Neutrophil (primary cell): ENCODE data around the gene SH3D21.

ENCODE experiments used
- H3K27ac ChIP-seq: fragments of 200-600 bp; sonication (generic); 2 replicates; pipeline ENCODE4 v1.5.1; 2016; ENCODE audit warnings: mild to moderate bottlenecking, moderate library complexity
- H3K27me3 ChIP-seq: fragments of 200-600 bp; sonication (generic); 2 replicates; pipeline ENCODE4 v1.6.0; 2016; ENCODE audit warnings: mild to moderate bottlenecking
- H3K36me3 ChIP-seq: fragments of 200-600 bp; sonication (generic); 2 replicates; pipeline ENCODE4 v1.5.1; 2017
- H3K4me1 ChIP-seq, 2 experiments: fragments of 200-600 bp in 1 of 2; sonication (generic) in 1 of 2; 1 replicate in 1 of 2; 2 replicates in 1 of 2; pipeline versions ENCODE4 v1.5.1 to v1.6.1; 2013 to 2016; ENCODE audit warnings: low read depth in 1 of 2, low read length in 1 of 2, mild to moderate bottlenecking in 1 of 2, moderate library complexity in 1 of 2; ENCODE audit not compliant: control insufficient read depth in 1 of 2, insufficient read depth in 1 of 2
- H3K4me3 ChIP-seq, 2 experiments: fragments of 200-600 bp in 1 of 2; sonication (generic) in 1 of 2; 1 replicate in 1 of 2; 2 replicates in 1 of 2; pipeline ENCODE4 v1.5.1; 2013 to 2016; ENCODE audit warnings: low read depth in 1 of 2, low read length in 1 of 2, mild to moderate bottlenecking in 1 of 2, moderate library complexity in 1 of 2
- H3K9me3 ChIP-seq: fragments of 200-600 bp; sonication (generic); 2 replicates; pipeline ENCODE4 v1.5.1; 2016
- TF ChIP-seq, protein P1 (sequence below): fragments of 200-600 bp; sonication (generic); IDR thresholded peaks from 2 replicates; pipeline ENCODE4 v1.5.1; 2016; ENCODE audit warnings: antibody characterized with exemption

Gene SH3D21

DNA sequence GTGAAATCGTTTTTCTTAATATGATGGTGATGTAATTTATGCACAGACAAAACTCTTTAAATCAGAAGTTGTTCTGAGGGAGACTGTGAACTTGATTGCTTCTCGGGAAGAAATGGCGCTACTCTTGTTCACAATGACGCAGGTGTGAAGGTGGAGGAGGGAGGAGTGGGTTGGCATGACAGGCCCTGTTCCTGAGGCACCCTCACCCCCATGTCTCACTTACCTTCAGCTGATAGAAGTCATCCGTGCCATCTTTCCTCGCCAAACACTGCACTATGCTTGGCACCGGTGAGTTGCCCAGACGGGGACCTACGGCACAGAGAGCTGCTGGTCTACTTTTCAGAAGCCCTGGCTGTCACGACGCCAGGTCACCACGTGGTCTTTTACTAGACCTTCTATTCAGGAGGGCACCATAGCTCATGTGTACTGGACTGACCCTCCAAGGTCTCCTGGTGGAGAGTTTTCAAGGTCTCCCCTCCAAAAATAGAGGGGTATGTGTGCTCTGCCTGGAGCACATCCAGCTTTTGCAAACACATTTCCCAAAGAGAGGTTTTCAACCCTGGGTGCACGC lies 52.4 kb downstream of the SH3D21 start:
- Histone ChIP-seq H3K27me3 (no peaks in the 10 kb centered on the region), H3K27ac (peak overlapping the region; percentile 97), H3K4me1 (peaks cover 42% of the 10 kb centered on the region in 2 experiments), H3K4me3 (peak overlapping the region in 1 of 2 experiments; percentile 40), H3K9me3 (no peaks in the 10 kb centered on the region), H3K36me3 (peaks cover 84% of the 10 kb centered on the region)
- TF ChIP-seq, protein P1, sequence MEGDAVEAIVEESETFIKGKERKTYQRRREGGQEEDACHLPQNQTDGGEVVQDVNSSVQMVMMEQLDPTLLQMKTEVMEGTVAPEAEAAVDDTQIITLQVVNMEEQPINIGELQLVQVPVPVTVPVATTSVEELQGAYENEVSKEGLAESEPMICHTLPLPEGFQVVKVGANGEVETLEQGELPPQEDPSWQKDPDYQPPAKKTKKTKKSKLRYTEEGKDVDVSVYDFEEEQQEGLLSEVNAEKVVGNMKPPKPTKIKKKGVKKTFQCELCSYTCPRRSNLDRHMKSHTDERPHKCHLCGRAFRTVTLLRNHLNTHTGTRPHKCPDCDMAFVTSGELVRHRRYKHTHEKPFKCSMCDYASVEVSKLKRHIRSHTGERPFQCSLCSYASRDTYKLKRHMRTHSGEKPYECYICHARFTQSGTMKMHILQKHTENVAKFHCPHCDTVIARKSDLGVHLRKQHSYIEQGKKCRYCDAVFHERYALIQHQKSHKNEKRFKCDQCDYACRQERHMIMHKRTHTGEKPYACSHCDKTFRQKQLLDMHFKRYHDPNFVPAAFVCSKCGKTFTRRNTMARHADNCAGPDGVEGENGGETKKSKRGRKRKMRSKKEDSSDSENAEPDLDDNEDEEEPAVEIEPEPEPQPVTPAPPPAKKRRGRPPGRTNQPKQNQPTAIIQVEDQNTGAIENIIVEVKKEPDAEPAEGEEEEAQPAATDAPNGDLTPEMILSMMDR, result no peak

DNA sequence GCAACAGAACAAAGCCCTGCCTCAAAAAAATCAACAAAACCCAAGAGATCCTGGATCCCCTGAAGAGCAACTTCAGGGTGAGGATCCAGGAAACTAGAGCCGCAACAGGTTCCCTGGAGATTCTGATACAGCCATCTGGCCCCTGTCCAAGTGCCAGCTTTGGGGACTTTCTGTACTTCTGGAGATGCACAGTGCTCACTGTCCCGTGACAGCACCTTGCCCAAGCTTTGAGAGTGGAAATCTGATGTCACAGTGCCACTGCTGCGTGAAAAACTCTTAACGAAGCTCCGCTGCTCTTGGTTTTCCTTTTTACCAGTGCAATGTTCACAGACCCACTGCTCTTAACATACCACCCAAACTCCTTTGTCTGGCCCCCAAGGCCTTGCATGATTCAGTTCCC lies 53.2 kb downstream of the SH3D21 start:
- Histone ChIP-seq H3K4me3 (peak overlapping the region; percentile 19 to 40), H3K27ac (peak overlapping the region; percentile 97), H3K27me3 (no peaks in the 10 kb centered on the region), H3K9me3 (no peaks in the 10 kb centered on the region), H3K36me3 (peaks cover 77% of the 10 kb centered on the region), H3K4me1 (peaks cover 42 to 43% of the 10 kb centered on the region in 2 experiments)
- TF ChIP-seq, protein P1, result no peak

DNA sequence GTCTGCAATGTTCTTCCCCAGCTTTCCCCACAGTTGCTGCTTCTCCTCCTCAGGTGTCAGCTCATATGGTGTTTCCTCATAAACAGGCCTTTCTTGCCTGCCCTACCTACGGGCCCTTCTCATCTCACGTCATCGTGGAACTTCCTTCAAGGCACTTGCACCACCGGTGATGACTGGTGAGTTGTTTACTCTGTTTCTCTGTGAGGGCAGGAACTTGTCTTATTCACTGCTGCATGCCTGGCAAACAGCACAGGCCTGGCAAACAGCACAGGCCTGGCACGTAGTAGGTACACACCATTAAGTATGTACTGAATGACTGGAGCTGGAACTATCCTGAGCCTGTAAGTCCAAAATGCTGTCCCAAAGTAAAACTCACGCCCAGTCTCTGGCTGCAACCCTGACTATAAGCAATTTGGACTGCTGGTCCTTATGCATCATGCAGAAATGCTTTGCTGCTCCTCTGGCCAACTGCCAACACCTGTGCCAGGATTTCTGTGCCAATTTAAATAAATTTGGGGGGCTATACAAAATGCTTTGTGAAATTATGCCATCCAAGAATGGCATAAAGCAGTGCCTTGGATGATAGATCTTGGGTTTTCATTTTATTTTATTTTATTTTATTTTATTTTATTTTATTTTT lies 53.9 kb downstream of the SH3D21 start:
- H3K4me1 ChIP-seq, result peaks cover 48 to 50% of the 10 kb centered on the region in 2 experiments
- H3K4me3 ChIP-seq, result peak overlapping the region; percentile 19 to 40
- TF ChIP-seq, protein P1, result peak; percentile 30
- no peaks in the 10 kb centered on the region for H3K27me3 ChIP-seq
- H3K27ac ChIP-seq, result peak overlapping the region; percentile 97
- no peaks in the 10 kb centered on the region for H3K9me3 ChIP-seq
- H3K36me3 ChIP-seq, result peaks cover 72% of the 10 kb centered on the region

DNA sequence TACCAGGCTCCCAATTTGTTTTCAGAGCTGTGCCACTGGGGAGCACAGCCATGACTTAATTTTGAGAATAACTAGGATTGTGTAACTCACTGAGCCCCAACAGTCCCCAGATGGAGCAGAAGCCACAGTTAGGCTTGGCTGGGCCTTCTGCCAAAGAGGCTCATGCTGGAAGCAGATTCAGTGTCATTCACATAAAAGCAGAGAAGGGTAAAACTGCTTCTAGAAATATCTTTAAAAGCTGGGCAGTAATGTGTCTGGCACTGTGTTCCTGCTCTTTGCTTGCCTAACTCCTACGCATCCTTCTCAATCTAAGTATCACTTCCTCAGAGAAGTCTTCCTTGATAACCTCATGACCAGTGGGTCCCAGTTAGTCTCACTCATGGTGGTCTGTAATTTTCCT lies 59.2 kb downstream of the SH3D21 start:
- Histone ChIP-seq H3K4me1 (peaks cover 75 to 77% of the 10 kb centered on the region in 2 experiments), H3K27ac (peak overlapping the region; percentile 97)

DNA sequence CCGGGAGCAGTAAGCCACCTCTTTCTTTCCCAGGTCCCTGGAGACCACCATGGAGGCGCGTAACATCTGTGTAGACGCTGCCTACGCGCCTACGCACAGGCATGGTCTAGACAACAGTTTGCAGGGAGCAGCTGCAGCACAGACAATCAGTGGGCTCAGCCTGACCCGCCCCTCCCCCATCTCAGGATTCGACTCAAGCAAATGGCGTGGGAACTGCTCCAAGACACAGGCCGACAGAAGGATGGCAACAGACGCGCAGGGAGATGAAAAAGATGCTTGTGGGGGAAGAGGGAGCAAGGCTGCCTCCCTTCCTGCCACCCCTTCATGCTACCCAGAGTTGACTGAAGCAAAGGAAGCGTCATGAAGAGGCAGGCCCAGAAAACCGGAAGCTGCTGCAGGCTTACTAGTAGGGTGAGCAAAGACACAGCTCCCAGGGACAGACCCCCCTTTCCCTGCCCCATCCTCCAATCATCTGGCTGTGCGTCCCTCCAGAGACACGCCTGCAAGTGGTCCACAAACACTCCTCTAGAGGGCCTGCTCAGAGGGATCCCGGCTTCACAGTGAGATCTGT lies 60.0 kb downstream of the SH3D21 start:
- H3K27ac ChIP-seq, result peak overlapping the region; percentile 97
- no peaks in the 10 kb centered on the region for H3K9me3 ChIP-seq
- H3K4me3 ChIP-seq, result peak overlapping the region; percentile 55 to 58
- H3K4me1 ChIP-seq, result peaks cover 75 to 77% of the 10 kb centered on the region in 2 experiments
- TF ChIP-seq, protein P1, result peak; percentile 47
- no peaks in the 10 kb centered on the region for H3K27me3 ChIP-seq
- H3K36me3 ChIP-seq, result peaks cover 59% of the 10 kb centered on the region

More for the DNA sequence above, 59.2 kb downstream of the SH3D21 start:
- no peaks in the 10 kb centered on the region for H3K9me3 ChIP-seq
- H3K36me3 ChIP-seq, result peaks cover 63% of the 10 kb centered on the region
- H3K4me3 ChIP-seq, result peak overlapping the region; percentile 8 to 58
- H3K27me3 ChIP-seq, result no peaks in the 10 kb centered on the region
- TF ChIP-seq, protein P1, result no peak
